Measurements from ENCODE around the gene PALLD.
"Not testable (repeated sequence)": the region's sequence is repeated elsewhere in the genome, so short reads cannot be mapped to it uniquely, and the experiment has no call there.

Gene PALLD

DNA sequence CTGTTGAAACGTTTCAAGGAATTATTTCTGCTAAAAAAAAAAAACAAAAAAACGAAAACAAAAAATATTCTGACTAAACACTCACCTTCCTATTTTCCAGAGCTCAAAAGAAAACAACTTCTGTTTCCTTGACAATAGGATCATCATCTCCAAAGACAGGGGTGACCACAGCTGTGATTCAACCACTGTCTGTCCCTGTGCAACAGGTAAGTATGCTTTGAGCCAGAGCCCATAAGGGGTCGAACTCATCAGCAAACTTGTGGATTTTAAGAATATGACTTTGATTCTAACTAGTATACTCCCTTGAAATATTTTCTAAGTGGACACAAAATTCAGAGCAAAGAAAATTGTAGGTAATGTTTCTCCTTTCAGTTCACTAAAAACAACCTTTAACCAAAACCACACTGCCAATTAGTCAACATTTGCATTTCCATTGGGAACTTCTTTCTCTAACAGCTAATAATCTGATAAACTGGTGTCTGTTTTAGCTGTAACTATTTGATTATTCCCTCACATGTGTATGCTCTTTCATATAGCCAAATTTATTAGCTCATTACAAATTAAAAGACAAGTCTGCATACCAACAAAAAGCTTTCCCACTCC lies 186.1 kb downstream of the PALLD start:
- DNase-seq = no peak

DNA sequence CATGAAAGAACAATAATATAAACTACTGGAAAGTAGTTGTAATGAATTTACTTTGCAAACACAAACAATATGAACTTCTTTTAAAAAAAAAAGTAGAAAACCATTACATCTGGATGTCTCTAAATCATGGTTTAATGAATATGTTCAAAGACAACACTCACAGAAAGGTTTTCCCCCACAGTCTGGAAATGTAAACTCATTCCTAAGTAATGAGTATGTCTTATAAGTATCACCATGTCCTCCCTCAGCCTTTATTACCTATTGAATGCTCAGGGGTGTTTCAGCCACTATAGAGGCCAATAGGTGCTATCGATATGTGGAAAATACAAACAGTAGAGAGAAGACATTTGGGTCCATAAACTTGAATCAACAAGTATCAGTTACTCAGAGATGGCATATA lies 186.7 kb downstream of the PALLD start:
- no peak for DNase-seq

DNA sequence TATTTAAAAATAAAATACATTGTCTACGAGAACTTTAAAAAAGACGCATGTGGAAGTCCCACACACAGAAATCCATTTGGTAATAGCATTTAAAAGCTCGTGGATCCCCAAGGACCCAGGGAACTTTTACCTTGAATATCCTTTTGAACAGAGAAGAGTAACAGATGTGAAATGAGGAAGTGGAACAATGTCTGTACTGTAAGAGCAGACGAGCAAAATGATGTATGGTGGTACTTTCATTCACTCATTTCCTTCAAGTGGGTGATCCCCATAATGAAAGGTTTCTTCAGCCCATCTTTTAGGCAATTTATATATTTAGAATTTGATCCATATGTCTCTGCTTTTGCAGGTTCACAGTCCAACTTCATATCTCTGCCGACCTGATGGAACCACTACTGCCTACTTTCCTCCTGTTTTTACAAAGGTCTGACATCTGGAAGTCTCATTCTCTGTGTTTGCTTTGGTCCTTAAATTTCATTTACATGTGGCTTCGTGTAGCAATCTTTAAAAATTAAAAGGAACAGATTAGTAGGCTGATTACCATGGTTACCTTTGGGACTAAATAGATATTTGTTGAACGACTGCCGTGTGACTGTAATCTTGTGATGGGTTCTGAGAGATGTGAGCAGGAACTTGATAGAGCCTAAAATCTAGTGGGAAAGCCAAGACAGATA lies 188.4 kb downstream of the PALLD start:
- DNase-seq = no peak

DNA sequence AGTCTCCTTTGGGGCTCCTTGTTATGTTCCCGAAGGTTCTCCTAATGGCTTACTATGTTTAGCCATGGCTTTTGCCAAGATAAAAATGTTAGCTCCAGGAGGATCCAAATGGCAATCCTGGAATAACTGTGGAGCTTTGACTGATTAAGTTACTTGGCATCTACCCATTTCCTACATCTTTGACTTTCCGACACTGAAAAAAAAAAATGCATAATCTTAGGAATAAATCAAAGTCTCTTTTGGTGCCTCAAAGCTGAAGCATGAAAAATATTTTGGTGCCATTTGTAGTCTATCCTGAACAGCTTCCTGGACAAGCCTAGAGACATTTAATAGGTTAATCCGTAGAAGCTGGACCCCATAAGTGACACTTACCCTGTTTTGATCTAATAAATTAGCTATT lies 191.7 kb downstream of the PALLD start:
- no peak for DNase-seq

DNA sequence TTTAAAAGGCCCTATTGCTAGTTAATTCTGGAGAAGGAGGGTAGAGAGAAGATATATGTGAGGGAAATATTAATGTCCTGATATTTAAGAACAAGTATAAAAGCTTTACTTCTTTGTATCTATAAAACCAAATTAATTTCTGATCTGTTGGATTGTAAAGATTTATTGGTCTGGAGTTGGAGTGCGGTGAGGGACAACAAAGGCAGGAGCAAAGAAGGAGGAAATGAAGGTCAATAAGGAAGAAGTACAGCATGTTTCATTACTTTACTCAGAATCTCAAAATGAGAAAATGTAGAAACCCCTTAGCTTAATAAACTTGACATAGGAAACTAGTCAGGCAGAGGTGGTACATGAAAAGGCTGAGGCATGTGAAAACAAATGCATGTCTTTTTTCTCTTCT lies 192.9 kb downstream of the PALLD start:
- no peak for DNase-seq

DNA sequence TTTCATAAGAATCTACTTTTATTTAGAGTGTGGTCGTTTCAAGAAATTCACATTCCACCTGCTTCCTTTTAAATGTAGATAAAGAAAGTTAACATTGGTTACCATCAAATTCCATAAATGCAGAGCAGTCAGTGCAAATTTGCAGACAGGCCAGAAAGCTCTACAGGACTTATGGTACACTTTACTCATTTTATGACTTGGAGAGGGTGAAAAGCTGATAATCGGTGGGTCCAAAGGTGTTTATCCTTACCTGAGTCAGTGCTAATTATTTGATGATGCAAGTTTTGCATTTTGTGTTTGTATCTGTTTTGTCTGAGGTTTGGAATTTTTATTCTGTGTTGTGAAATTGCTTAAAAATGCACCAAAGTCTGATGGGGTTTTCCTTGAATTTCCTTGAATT lies 193.3 kb downstream of the PALLD start:
- DNase-seq = no peak

DNA sequence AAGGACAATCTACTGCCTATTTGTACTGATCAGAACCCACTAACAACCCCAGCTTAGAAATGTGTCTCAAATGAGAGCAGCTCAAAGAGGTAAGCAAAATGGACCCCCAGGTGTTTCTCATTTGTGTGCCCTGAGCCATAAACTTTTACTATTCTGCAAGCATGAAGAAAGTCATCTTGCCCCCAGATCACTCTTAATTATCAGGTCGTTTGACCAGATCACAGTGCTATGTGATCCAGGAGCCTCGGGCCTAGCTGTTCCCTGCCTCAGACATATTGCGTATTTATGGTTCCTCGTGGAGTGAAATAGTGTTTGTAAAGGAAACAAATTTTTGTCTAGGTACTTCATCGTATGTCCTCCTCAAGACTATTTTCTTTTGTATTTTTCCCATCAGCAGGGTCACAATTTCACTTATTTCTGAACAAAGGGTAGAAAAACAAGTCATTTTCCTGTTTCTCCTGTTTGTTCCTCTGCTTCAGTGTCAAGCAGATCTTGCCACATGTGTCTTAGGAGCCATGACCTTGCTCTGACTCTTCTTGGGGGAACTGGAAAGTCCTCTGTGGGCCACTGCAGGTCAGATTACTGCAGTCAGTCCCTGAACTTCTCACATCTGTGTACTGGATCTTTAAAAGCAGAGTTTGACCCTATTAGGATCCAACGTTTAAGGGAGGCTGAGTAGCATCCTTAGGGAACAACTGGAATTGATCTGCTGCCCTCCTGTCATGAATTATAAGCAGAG lies 194.9 kb downstream of the PALLD start:
- no peak for DNase-seq

DNA sequence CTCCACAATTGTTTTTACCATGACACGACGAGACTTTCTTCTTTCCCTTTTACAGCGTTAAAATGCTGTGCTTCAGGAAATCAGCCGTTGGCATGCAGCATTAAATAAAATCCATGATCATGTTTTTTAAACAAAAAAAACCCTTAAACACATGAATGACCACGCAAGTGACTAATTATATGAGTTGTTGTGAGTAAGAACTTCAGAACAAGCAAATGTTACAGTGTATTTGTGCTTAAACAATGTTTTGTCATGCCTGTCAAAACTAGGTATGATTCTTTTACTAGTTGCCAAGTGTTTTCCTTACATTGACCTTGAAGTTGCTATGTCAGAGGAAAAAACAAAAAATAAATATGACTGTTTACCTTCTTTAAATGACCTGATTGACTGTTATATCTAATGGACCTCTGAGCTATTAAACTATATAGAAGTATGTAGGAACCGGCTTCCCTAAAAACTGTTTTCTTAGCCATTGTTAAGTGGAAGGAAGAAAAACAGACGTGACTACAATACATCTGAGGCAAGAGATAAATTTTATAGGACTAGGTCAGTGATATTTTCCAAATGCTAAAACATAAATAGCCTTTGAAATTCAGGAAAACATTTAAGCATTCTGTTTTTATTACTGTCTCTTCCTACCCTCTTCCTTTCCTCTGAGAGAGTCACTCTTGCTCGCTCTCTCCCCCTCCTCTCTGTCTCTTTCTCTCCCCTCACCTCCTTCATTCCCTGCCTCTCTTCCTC lies 197.1 kb downstream of the PALLD start:
- no peak for DNase-seq

DNA sequence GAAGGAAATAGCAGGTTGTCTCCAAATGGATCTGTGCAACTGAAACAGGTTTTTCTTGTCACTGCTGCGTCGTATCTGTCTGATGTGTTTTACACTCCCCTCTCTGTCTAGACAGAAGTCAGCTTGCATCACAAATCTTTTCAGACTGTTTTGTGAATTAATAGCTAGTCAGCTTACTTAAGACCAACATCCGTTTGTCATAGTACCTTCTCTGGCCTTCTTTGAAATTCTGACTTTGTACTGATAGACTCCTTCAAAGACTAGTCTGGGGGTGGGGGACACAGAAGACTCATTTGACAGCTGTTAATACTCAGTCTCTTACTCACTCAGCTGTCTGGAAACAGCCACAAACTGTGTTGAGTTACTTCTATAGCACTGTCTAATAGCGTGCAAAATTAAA lies 197.8 kb downstream of the PALLD start:
- no peak for DNase-seq

DNA sequence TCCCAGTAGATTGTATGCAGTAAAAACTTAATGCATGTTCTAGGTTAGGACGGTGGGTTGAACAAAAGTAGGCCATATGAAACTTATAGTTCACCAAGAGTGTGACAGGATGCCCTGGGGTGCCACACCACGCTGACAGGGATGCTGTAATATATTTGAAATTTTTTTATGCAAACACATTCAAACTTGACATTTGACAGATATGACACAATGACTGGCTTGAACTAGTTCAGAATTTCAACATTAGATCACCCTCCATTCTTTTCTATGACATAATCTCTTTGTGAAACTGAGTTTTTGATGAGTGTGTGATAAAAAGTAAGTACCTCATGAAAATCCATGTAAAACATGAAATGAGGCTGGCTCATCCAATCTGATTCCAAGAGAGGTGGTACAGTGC lies 198.4 kb downstream of the PALLD start:
- DNase-seq = no peak

DNA sequence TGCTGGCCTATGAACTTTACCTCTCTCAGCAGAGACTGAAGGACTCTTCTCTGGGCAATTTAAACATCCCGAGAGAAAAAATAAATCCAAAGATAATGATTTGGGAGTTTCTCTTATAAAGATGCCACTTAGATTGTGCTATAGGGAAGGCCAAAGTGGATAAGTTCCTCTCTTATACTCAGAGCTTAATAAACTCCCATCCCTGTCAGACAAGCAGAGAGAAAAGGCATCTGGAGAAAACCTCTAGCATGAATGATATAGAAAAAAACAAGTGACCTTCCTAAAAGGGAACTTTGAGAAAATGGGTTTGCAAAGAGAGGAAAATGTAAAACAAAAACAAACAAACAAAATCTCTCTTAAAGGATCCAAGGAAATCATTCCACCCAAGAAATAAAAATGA lies 199.4 kb downstream of the PALLD start:
- no peak for DNase-seq

DNA sequence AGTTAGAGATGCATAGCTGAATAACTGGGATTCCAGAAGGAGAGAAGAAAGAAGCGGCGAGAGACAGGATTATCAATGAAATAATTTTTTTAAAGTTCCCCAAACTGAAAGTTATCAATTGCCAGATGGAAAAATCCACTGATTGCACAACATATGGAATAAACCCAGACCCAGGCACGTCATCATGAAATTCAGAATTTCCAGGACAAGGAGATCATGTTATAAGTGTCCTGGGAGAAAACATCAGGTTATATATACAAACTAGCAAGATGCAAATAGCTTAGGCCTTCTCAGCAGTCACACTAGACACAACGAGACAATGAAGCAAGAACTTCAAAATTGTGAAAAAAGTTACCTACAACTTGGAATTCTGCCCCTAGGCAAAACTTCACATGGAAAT lies 200.0 kb downstream of the PALLD start:
- no peak for DNase-seq

DNA sequence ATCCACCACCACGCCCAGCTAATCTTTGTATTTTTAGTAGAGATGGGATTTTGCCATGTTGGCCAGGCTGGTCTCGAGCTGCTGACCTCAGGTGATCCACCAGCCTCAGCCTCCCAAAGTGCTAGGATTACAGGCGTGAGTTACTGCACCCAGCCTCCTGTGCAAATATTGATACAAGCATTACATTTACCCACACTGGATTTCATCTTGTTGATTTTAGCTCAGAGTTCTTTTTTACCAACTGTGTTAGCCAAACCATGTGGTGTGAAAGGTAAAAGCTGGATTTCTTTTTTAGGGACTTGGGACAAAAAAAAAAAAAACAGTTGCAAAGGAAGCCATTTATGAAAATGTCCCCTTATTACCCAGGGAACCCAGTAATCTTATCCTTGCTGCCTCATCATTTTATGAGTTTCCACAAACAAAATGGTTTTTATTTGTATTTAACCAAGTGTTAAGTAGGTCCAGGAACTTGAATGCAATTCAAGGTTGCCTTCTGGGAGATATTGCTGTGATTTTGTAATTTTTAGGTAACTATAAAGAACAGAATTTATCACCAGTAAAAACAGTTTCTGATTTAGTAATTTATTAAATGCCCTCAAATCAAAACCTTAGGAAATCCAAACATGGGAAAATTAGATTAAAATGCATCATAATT lies 202.5 kb downstream of the PALLD start:
- DNase-seq = no peak

DNA sequence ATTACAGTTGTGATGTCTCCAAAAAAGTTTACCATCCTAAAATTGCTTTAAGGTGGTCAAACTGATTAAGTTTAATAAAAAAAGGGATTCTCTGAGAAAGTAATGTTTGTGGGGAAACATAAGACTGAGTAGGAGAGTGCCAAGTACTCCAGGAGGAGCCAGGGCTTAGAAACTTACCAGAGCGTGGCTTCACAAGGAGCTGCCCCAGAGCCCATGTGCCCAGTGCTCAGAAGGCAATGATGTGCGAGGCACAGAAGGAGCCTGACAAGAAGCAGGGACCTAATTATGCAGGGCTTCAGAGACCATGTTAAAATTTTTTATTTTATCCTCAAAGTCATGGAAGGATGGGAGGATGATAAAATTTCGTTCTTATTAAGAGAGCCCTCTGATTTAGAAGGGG lies 204.2 kb downstream of the PALLD start:
- no peak for DNase-seq

DNA sequence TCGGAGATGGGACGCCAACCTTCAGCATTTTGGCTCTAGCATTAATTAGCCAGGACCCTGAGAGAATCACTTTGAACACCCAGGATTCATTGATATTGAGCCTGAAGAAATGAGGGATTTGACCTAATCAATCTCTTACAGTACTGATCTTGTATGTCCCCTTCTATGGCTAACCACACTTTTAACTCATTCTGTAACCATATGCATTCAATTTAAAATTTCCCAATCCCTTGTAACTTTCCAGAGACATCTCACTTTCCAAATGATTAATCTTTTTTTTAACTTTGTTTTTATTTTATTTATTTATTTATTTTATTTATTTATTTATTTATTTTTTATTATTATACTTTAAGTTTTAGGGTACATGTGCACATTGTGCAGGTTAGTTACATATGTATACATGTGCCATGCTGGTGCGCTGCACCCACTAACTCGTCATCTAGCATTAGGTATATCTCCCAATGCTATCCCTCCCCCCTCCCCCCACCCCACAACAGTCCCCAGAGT lies 205.8 kb downstream of the PALLD start:
- not testable (repeated sequence) for DNase-seq

DNA sequence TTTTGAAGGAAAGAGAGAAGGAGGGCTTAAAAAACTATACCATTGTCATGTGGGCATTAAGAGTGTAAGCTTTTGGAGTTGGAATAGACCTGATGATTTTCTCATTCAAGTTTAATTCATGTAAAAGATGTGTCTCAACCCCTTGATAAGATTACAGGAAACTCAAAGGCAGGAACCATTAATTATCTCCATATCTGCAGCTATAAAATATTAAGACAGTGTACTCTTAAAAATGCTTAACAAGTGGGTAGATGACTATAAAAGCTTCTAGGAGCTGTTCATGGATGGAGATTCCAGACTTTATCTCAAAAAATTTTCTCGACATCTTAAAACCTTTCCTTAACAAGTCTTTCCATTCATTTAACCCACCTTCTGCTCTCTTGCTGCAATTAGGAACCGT lies 208.3 kb downstream of the PALLD start:
- DNase-seq = no peak

DNA sequence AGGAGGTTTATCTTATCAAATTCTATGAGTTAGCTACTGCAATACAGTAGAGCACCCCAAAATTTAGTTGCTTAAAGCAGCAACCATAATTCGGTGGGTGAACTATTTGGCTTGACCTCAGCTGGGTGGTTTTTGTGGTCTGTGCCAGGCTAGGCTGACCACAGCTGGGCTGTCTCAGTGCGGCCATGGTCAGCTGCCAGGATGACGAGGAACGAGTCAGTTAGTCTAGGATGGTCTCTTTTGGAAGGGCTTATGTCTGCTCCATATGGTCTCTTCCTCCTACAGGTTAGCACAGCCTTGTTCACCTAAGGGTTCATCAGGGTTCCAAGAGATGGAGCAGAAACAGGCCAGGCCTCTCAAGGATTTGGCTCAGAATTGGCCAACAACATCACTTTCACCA lies 210.4 kb downstream of the PALLD start:
- no peak for DNase-seq

DNA sequence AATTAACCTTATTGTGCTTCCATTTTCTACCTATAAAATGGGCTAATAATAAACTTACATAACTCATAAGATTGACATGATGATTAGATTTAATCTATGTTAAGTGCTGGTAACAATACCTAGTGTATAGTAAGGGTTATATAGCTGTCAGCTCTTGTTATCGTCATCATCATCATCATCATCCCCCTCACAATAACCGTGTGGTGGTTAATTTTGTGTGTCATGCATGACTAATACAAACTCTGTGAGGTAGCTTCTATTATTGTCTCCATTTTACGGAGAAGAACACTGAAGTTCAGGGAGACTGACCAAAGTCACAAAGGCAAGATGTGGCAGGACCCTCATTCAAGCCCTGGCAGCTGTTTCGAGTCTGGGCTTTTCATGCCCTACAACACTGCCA lies 211.3 kb downstream of the PALLD start:
- no peak for DNase-seq

DNA sequence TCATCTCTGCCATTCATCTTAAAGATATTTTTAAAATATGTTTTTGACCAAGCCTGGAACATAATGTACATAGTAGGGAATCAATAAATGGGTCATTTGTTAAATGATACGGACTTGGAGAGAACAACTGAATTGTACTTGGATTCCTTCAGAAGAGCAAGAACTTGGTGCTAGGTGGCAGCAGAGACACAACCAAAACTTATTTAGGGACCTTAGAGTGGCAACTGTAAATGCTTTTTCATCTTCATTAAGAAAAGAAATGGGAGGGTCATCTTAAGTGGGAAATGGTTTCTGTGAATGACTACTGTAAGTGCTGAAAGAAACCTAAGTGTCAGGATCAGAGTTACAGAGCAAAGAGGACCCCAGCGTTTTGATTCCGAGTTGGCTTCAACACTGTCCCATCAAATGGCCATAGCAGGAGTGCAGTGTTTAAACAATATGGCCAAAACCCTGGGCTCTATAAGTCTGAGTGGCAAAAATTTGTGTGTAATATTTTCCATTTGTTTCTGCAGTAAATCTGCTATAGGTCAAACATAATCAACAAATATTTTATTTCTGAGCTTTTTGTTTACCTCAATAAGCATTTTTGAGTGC lies 213.6 kb downstream of the PALLD start:
- DNase-seq = no peak

DNA sequence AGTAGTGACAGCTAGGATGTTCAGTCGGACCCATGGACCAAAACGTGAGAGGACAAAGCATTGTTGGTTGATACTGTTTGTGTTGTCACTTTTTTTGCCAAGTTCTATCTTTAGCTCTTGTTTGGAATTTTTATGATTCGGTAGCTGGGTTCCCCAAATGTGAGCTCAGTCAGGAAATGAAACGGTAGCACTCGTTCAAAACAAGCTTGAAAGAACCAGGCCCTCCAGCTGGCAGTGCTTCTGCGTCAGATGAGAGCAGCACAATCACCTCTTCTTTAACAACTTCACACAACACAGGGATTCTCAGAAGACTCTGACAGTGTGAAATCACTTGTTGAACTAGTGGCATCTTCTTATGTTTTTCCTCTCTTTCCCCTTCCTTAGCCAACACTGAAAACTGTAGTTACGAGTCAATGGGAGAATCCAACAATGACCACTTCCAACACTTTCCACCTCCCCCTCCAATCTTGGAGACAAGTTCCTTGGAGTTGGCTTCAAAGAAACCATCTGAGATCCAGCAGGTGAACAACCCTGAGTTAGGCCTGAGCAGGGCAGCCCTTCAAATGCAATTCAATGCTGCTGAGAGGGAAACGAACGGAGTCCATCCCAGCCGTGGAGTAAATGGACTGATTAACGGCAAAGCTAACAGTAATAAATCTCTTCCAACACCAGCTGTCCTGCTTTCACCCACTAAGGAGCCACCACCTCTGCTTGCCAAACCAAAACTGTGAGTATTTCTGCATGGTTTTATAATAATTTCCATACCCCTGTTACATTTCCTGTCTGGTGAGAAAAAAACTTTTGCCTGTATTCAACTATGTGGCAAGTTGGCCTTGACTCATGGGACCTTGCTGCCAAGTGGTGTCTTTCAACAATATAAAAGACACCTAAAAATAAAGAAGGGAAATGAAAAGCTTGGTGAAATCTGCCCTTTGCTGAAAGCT lies 214.6 kb downstream of the PALLD start:
- DNase-seq = no peak

DNA sequence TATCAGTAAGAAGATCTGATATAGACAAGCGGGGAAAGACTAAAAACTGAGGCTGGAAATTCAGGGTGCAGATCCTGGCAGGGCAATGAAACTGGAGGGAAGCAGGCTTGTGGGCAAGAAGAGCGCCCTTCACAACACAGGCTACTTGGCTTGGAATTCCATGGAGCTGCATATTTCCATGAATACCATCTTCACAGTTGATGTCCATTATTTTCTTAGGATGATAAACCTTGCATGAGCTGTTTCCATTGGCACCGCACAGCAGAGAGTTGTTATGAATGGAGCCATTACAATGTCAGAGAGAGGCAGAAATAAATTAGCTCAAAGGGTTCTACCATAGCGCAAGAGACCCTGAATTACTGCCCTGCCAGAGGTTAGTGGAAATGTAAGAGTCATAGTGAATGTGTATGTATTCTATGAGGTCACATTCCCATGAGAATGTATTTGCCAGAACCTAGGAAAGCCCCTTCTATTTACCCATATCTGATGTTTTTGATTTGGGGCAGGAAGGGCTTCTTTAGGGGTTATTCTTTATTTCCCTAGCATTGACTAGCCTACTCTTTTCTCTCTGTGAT lies 215.6 kb downstream of the PALLD start:
- DNase-seq = no peak

Measured in CD4-positive, alpha-beta T cell treated with Interleukin-6 for 4 hours (primary cell).